A549 (cell line): ENCODE data around the gene GJA8. TPM values are rescaled to one million over a fixed set of nuclear protein-coding genes. Genes with fewer than 3 reads are reported as not detected.

Experiments used
- ATAC-seq, 2 experiments: fragments of 200-7000 bp in 1 of 2; fragments of >200 bp in 1 of 2; cut with Nextera tagmentation in 1 of 2; cut with Tn5 transposase in 1 of 2; 3 replicates each; pipeline versions ENCODE4 v1.8.0 to v1.9.1; 2018 to 2020; ENCODE audit warnings: mild to moderate bottlenecking in 1 of 2, moderate library complexity in 1 of 2
- CTCF ChIA-PET: fragments of 300-600 bp; sonication (Branson Sonifier 250); formaldehyde crosslinking; extraction: SDS; loops from one replicate; lab custom pipeline; 2021; ENCODE audit warnings: antibody characterized with exemption, inconsistent platforms; lab: Yijun Ruan, JAX
- POLR2A ChIA-PET: fragments of 350-600 bp; formaldehyde crosslinking; extraction: SDS; loops from one replicate; lab custom pipeline; 2021; ENCODE audit warnings: antibody characterized with exemption, inconsistent platforms; lab: Yijun Ruan, JAX
- DNase-seq, 2 experiments: peaks; one replicate each; pipeline versions ENCODE4 v3.0.0 to v3.0.0-alpha.2; 2011 to 2016; ENCODE audit warnings: low read depth in 1 of 2, low spot score in 1 of 2
- FAIRE-seq: peaks from 2 replicates; lab custom pipeline; 2011; peaks lifted over from hg19 to GRCh38; lab: Jason Lieb, UNC
- H3K27ac ChIP-seq, 2 experiments: fragments of >200 bp; sonication (Bioruptor Twin); formaldehyde crosslinking; 3 replicates each; pipeline ENCODE4 v1.5.1; 2016 to 2017
- H3K4me1 ChIP-seq: fragments of >200 bp; sonication (Bioruptor Twin); formaldehyde crosslinking; 3 replicates; pipeline ENCODE4 v1.6.1; 2016
- H3K4me2 ChIP-seq: fragments of >200 bp; sonication (Bioruptor Twin); formaldehyde crosslinking; 3 replicates; pipeline ENCODE4 v1.6.1; 2016
- H3K4me3 ChIP-seq: fragments of >200 bp; sonication (Bioruptor Twin); formaldehyde crosslinking; 3 replicates; pipeline ENCODE4 v1.5.1; 2016
- H3K9me3 ChIP-seq: fragments of >200 bp; sonication (Bioruptor Twin); formaldehyde crosslinking; 3 replicates; pipeline ENCODE4 v1.6.1; 2016
- ATOH8 ChIP-seq: fragments of 250-450 bp; sonication (Bioruptor Pico); IDR thresholded peaks from 2 replicates; pipeline ENCODE4 v1.5.0; 2020; ENCODE audit warnings: low read depth, mild to moderate bottlenecking, moderate library complexity
- BHLHE40 ChIP-seq: IDR thresholded peaks from 2 replicates; pipeline ENCODE4 v1.6.1; 2012; ENCODE audit warnings: low read depth, low read length, inconsistent platforms
- CTCF ChIP-seq: fragments of >200 bp; sonication (Bioruptor Twin); formaldehyde crosslinking; IDR thresholded peaks from 3 replicates; pipeline ENCODE4 v1.5.1; 2016
- EHMT2 ChIP-seq: fragments of 200-600 bp; sonication (generic); IDR thresholded peaks from 2 replicates; pipeline ENCODE4 v1.6.1; 2016; ENCODE audit warnings: antibody characterized with exemption, low read depth, mild to moderate bottlenecking, moderate library complexity
- EP300 ChIP-seq, 2 experiments: fragments of >200 bp; sonication (Bioruptor Twin); formaldehyde crosslinking; IDR thresholded peaks; 2 replicates in 1 of 2; 3 replicates in 1 of 2; pipeline ENCODE4 v1.6.1; 2016 to 2017
- ESRRA ChIP-seq: fragments of 150-350 bp; IDR thresholded peaks from 2 replicates; pipeline ENCODE4 v1.6.1; 2014; ENCODE audit warnings: mild to moderate bottlenecking, low read length, borderline replicate concordance
- FOSL2 ChIP-seq, 2 experiments: fragments of 450-650 bp in 1 of 2; fragments of >200 bp in 1 of 2; sonication (Bioruptor Twin) in 1 of 2; formaldehyde crosslinking; IDR thresholded peaks; 2 replicates each; pipeline versions ENCODE4 v1.5.0 to v1.6.1; 2016 to 2020; ENCODE audit warnings: mild to moderate bottlenecking in 1 of 2, moderate library complexity in 1 of 2
- HDAC2 ChIP-seq: fragments of 200-600 bp; sonication (generic); IDR thresholded peaks from 2 replicates; pipeline ENCODE4 v1.6.1; 2016
- HES2 ChIP-seq: fragments of >200 bp; sonication (Bioruptor Twin); formaldehyde crosslinking; IDR thresholded peaks from 2 replicates; pipeline ENCODE4 v1.6.1; 2016
- HMGXB4 ChIP-seq: fragments of 250-450 bp; sonication (Bioruptor Pico); IDR thresholded peaks from 2 replicates; pipeline ENCODE4 v1.5.0; 2021; ENCODE audit warnings: mild to moderate bottlenecking, moderate library complexity, borderline replicate concordance
- HOXA7 ChIP-seq: fragments of 250-450 bp; sonication (Bioruptor Pico); IDR thresholded peaks from 2 replicates; pipeline ENCODE4 v1.5.0; 2020; ENCODE audit warnings: mild to moderate bottlenecking, moderate library complexity
- HOXB5 ChIP-seq: fragments of 250-450 bp; sonication (Bioruptor Pico); IDR thresholded peaks from 2 replicates; pipeline ENCODE4 v1.5.0; 2020; ENCODE audit warnings: mild to moderate bottlenecking, moderate library complexity
- JUN ChIP-seq, 2 experiments: fragments of >200 bp; sonication (Bioruptor Twin); formaldehyde crosslinking; IDR thresholded peaks; 2 replicates in 1 of 2; 3 replicates in 1 of 2; pipeline ENCODE4 v1.6.1; 2016 to 2017
- KDM1A ChIP-seq: fragments of 200-600 bp; sonication (generic); IDR thresholded peaks from 2 replicates; pipeline ENCODE4 v1.6.1; 2016; ENCODE audit warnings: low read depth, mild to moderate bottlenecking
- KDM5A ChIP-seq: fragments of 200-600 bp; sonication (generic); IDR thresholded peaks from 2 replicates; pipeline ENCODE4 v1.6.1; 2016; ENCODE audit warnings: antibody characterized with exemption, mild to moderate bottlenecking
- MAX ChIP-seq: IDR thresholded peaks from 2 replicates; pipeline ENCODE4 v1.6.1; 2012
- POLR2AphosphoS2 ChIP-seq: conservative IDR thresholded peaks from 2 replicates; pipeline ENCODE4 v1.6.1; 2012; ENCODE audit warnings: low read length, improper control_type of control experiment, inconsistent platforms
- RARB ChIP-seq: fragments of 250-450 bp; sonication (Bioruptor Pico); IDR thresholded peaks from 2 replicates; pipeline ENCODE4 v1.8.0; 2021; ENCODE audit warnings: mild to moderate bottlenecking, moderate library complexity
- RCOR1 ChIP-seq: fragments of 150-350 bp; IDR thresholded peaks from 2 replicates; pipeline ENCODE4 v1.6.1; 2014; ENCODE audit warnings: antibody characterized with exemption, low read length, low read depth
- USF2 ChIP-seq: fragments of 450-650 bp; IDR thresholded peaks from 2 replicates; pipeline ENCODE4 v1.6.1; 2014; ENCODE audit warnings: antibody characterized with exemption
- ZC3H11A ChIP-seq: fragments of 450-650 bp; IDR thresholded peaks from 2 replicates; pipeline ENCODE4 v1.6.1; 2014; ENCODE audit warnings: antibody characterized with exemption, mild to moderate bottlenecking
- WGBS: methylation state at CpG from one replicate; pipeline ENCODE4 v1.1.6; 2017; ENCODE audit errors: missing lambda C conversion rate; 5-methylcytosine and 5-hydroxymethylcytosine counted together
- polyA plus RNA-seq, 4 experiments: library from polyadenylated mRNA; depleted of rRNA in 3 of 4; stranded (reverse); fragments of >200 nt; fragmentation: RNase III in 1 of 4; extraction: RNeasy Plus Mini Kit Qiagen cat#74134 plus additional on column Dnase treatment in 1 of 4; gene quantifications; 2 replicates in 3 of 4; 3 replicates in 1 of 4; pipeline ENCODE4 v1.2.3, GENCODE V29; 2011 to 2017

The GJA8 gene
- polyA plus RNA-seq, 2 of the 4 experiments (the other 2 are of a cell fraction): not detected

- TF ChIP-seq FOSL2 (IDR thresholded peaks at IDR 0.05): no peak
- TF ChIP-seq FOSL2 (CRISPR knock-in tag; IDR thresholded peaks at IDR 0.05): no peak
Observed at GRCh38 chr1:147907786-147908509, 5.4 kb downstream of the GJA8 start (continued).

GRCh38 chr1:147912553-147912952 lies 10.0 kb downstream of the GJA8 start:
- H3K4me1 ChIP-seq: no peaks in the 10 kb centered on the region
- FAIRE-seq: no peak
- CTCF ChIA-PET: interaction anchor here (1.4 kb wide), 1 partner anchor 20 kb away, joined by 3 read pairs; no protein-coding TSS in a partner anchor
- no peaks in the 10 kb centered on the region for H3K9me3 ChIP-seq
- H3K4me3 ChIP-seq: no peak overlapping the region
- no peak for TF ChIP-seq JUN (IDR thresholded peaks at IDR 0.05)
- no peak for TF ChIP-seq HOXB5 (CRISPR knock-in tag)
- no peak for TF ChIP-seq EP300 (IDR thresholded peaks at IDR 0.05)
- TF ChIP-seq ATOH8 (CRISPR knock-in tag): no peak
- no peak for TF ChIP-seq HDAC2
- TF ChIP-seq USF2: no peak
- no peak for TF ChIP-seq KDM5A
- TF ChIP-seq HOXA7 (CRISPR knock-in tag): no peak
- no peak for TF ChIP-seq KDM1A
- no peak for TF ChIP-seq ZC3H11A
- DNase-seq: no peak
- no peak overlapping the region for H3K4me2 ChIP-seq
- ATAC-seq: no peak
- POLR2A ChIA-PET: no interaction called here
- WGBS: 32% methylated on average over 2 of the region's 2 CpGs
- no peak overlapping the region for H3K27ac ChIP-seq

GRCh38 chr1:147913362-147913942 lies 10.9 kb downstream of the GJA8 start:
- DNase-seq (no peak), ATAC-seq (no peak), FAIRE-seq (no peak)
- Histone ChIP-seq H3K4me1 (no peaks in the 10 kb centered on the region), H3K4me3 (no peak overlapping the region), H3K27ac (no peak overlapping the region), H3K9me3 (no peaks in the 10 kb centered on the region), H3K4me2 (no peak overlapping the region)
- WGBS: 71% methylated on average over 7 of the region's 7 CpGs
- ChIA-PET POLR2A (no interaction called here), CTCF (interaction anchor here (0.9 kb wide), 1 partner anchor 21 kb away, joined by 3 read pairs; no protein-coding TSS in a partner anchor)
- no peak for TF ChIP-seq MAX
- no peak for TF ChIP-seq EHMT2
- no peak for TF ChIP-seq POLR2AphosphoS2
- TF ChIP-seq HES2: no peak
- TF ChIP-seq USF2: no peak

- Histone ChIP-seq H3K4me1 (no peaks in the 10 kb centered on the region), H3K4me2 (no peak overlapping the region), H3K4me3 (no peak overlapping the region), H3K27ac (no peak overlapping the region), H3K9me3 (no peaks in the 10 kb centered on the region)
- TF ChIP-seq HMGXB4 (no peak), RCOR1 (no peak), BHLHE40 (no peak), HDAC2 (no peak), ESRRA (no peak), CTCF (no peak), RARB (no peak)
- no peak for ATAC-seq
- WGBS: 89% methylated on average over 6 of the region's 6 CpGs
- FAIRE-seq: no peak
- DNase-seq: no peak
- POLR2A ChIA-PET: no interaction called here
- CTCF ChIA-PET: interaction anchor here (1.1 to 1.7 kb wide), 2 partner anchors 18 to 27 kb away, joined by 3 to 7 read pairs; no protein-coding TSS in a partner anchor
Observed at GRCh38 chr1:147919896-147920295, 17.3 kb downstream of the GJA8 start.
